SU-DHL-6 (cell line): ENCODE measurements around the gene TTC27.

ENCODE experiments used
- H2AFZ ChIP-seq: fragments of 200-600 bp; sonication (generic); 2 replicates; pipeline ENCODE4 v1.6.1; 2014; ENCODE audit warnings: low read depth, mild to moderate bottlenecking, moderate library complexity, mixed read lengths, antibody characterized with exemption, low read length; ENCODE audit not compliant: severe bottlenecking
- H3F3A ChIP-seq: fragments of 200-600 bp; shearing (Covaris generic); 2 replicates; pipeline ENCODE4 v1.6.0; 2016; ENCODE audit warnings: antibody characterized with exemption, mild to moderate bottlenecking; ENCODE audit not compliant: insufficient read depth
- H3K27ac ChIP-seq: fragments of 200-600 bp; sonication (generic); 2 replicates; pipeline ENCODE4 v1.5.1; 2016; ENCODE audit warnings: low read depth, mild to moderate bottlenecking, low read length, moderate library complexity, mixed read lengths
- H3K27me3 ChIP-seq: fragments of 200-600 bp; sonication (generic), shearing (Covaris generic); 2 replicates; pipeline ENCODE4 v1.6.0; 2014; ENCODE audit warnings: mild to moderate bottlenecking, low read length
- H3K36me3 ChIP-seq: fragments of 200-600 bp; sonication (generic); 2 replicates; pipeline ENCODE4 v1.6.1; 2014; ENCODE audit warnings: mild to moderate bottlenecking, low read length, mixed read lengths
- H3K4me2 ChIP-seq: fragments of 300-600, 200-600 bp; shearing (Covaris generic), sonication (generic); 2 replicates; pipeline ENCODE4 v1.6.0; 2014; ENCODE audit warnings: low read length, low read depth, mild to moderate bottlenecking; ENCODE audit not compliant: poor library complexity, severe bottlenecking
- H3K4me3 ChIP-seq: fragments of 200-600 bp; sonication (generic); 2 replicates; pipeline ENCODE4 v1.5.1; 2014; ENCODE audit warnings: antibody characterized with exemption, low read length, mild to moderate bottlenecking, mixed read lengths; ENCODE audit not compliant: insufficient read depth, poor library complexity, severe bottlenecking
- H3K79me2 ChIP-seq: fragments of 200-600 bp; sonication (generic); 2 replicates; pipeline ENCODE4 v1.6.1; 2014; ENCODE audit warnings: mild to moderate bottlenecking, low read length, moderate library complexity; ENCODE audit not compliant: insufficient read depth
- H3K9ac ChIP-seq: fragments of 200-600 bp; sonication (generic); 2 replicates; pipeline ENCODE4 v1.7.0; 2014; ENCODE audit warnings: mild to moderate bottlenecking, low read length
- H3K9me2 ChIP-seq: fragments of 200-600 bp; sonication (generic); replicated peaks from 2 replicates; pipeline ENCODE4 v1.6.1; 2014; ENCODE audit warnings: low read length; ENCODE audit not compliant: insufficient read depth
- H3K9me3 ChIP-seq: fragments of 200-600 bp; sonication (generic); 2 replicates; pipeline ENCODE4 v1.6.1; 2014; ENCODE audit warnings: low read length, mixed read lengths; ENCODE audit not compliant: insufficient read depth
- H4K20me1 ChIP-seq: fragments of 200-600 bp; sonication (generic); 2 replicates; pipeline ENCODE4 v1.6.1; 2014; ENCODE audit warnings: low read depth, mild to moderate bottlenecking, antibody characterized with exemption, low read length, moderate library complexity, mixed read lengths
- EZH2phosphoT487 ChIP-seq: fragments of 200-600 bp; sonication (generic), shearing (Covaris generic); conservative IDR thresholded peaks from 2 replicates; pipeline ENCODE4 v1.6.1; 2018; ENCODE audit warnings: mild to moderate bottlenecking, antibody characterized with exemption, low read length, moderate library complexity, mixed read lengths
- TF ChIP-seq, protein P1 (sequence below): fragments of 200-600 bp; sonication (generic); IDR thresholded peaks from one replicate; pipeline ENCODE4 v1.5.1; 2017; ENCODE audit warnings: antibody characterized with exemption, mild to moderate bottlenecking, low read length, moderate library complexity; ENCODE audit not compliant: insufficient read depth, poor library complexity, severe bottlenecking

TTC27 gene

DNA sequence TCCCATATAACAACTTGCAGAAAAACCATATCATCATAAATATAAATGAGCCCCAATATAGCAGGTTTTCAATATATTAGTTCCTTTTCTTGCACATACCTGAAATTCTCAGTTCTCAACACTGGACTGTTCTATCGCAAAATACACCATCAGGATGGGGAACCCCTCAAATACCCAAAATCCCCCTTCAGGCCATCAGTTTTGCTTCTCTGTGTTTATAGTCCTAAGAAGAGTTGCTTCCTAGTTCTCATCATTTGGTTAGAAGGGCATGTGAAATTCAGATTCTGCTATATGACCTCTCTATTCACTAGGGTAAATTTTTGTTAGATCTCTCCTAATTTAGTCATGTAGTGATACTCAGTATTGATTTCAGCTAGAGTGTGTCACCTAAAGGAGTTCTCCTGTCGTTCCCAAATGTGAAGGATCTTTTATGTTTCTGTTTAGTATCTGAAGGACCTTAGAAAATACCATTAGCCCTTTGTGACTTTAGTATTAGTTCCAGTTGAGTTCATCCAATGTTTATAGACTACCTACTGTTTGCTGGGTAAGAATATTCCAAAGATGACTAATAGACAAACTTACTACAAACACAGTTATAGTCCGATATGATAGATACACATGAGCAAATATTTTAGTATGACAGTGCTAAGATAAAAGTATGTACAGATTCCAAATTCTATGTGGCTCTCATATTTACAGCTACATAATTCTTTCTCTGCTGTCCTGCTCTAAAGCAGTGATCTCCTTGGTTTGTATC is 115.8 kb downstream of the TTC27 start:
- no peak overlapping the region for H3K27ac ChIP-seq
- H3K9me2 ChIP-seq: no peaks in the 10 kb centered on the region
- no peak overlapping the region for H2AFZ ChIP-seq
- no peaks in the 10 kb centered on the region for H3K9me3 ChIP-seq
- TF ChIP-seq, protein P1, sequence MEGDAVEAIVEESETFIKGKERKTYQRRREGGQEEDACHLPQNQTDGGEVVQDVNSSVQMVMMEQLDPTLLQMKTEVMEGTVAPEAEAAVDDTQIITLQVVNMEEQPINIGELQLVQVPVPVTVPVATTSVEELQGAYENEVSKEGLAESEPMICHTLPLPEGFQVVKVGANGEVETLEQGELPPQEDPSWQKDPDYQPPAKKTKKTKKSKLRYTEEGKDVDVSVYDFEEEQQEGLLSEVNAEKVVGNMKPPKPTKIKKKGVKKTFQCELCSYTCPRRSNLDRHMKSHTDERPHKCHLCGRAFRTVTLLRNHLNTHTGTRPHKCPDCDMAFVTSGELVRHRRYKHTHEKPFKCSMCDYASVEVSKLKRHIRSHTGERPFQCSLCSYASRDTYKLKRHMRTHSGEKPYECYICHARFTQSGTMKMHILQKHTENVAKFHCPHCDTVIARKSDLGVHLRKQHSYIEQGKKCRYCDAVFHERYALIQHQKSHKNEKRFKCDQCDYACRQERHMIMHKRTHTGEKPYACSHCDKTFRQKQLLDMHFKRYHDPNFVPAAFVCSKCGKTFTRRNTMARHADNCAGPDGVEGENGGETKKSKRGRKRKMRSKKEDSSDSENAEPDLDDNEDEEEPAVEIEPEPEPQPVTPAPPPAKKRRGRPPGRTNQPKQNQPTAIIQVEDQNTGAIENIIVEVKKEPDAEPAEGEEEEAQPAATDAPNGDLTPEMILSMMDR: no peak
- no peak for TF ChIP-seq EZH2phosphoT487
- H3K36me3 ChIP-seq: 0 out of 2 replicates have a peak, but pooled peaks cover 3% of the 10 kb centered on the region
- H3K4me2 ChIP-seq: no peak overlapping the region
- H3K79me2 ChIP-seq: no peaks in the 10 kb centered on the region
- no peaks in the 10 kb centered on the region for H4K20me1 ChIP-seq
- no peak overlapping the region for H3K4me3 ChIP-seq
- no peaks in the 10 kb centered on the region for H3K27me3 ChIP-seq
- 0 out of 2 replicates have a peak, but pooled peaks cover 3% of the 10 kb centered on the region for H3F3A ChIP-seq
- no peak overlapping the region for H3K9ac ChIP-seq

DNA sequence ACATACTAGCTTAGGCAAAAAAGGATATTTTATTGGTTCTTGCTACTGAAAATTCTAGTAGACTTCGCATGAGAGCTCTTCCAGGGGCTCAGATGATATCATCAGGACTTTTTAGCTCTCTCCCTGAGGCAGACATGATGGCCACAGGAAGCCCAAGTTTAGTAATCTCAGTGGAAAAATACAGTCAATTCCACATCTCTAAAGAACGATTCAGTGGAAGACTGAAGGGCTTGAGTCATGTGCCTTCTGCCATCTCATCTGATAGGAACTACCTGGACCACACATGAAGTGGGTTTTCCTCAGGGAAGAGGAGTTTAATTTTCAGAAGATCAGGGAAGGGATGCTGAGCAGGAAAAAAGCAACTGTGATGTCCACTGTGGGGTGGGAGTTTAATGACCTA is 117.3 kb downstream of the TTC27 start:
- no peaks in the 10 kb centered on the region for H3K9me3 ChIP-seq
- H3F3A ChIP-seq: 0 out of 2 replicates have a peak, but pooled peaks cover 3% of the 10 kb centered on the region
- H3K4me3 ChIP-seq: no peak overlapping the region
- TF ChIP-seq, protein P1: no peak
- no peak overlapping the region for H3K4me2 ChIP-seq
- H3K27ac ChIP-seq: no peak overlapping the region
- no peak overlapping the region for H3K9ac ChIP-seq
- H3K9me2 ChIP-seq: no peaks in the 10 kb centered on the region
- H3K27me3 ChIP-seq: no peaks in the 10 kb centered on the region
- H3K36me3 ChIP-seq: peaks cover 8% of the 10 kb centered on the region; the same call in 1 of the 2 replicates
- no peaks in the 10 kb centered on the region for H4K20me1 ChIP-seq
- H3K79me2 ChIP-seq: no peaks in the 10 kb centered on the region
- no peak overlapping the region for H2AFZ ChIP-seq

- TF ChIP-seq, protein P1: no peak
- no peak for TF ChIP-seq EZH2phosphoT487
- Histone ChIP-seq H2AFZ (no peak overlapping the region), H3K4me3 (no peak overlapping the region), H3K36me3 (peaks cover 8% of the 10 kb centered on the region; the same call in 1 of the 2 replicates), H3K27me3 (no peaks in the 10 kb centered on the region), H3K79me2 (no peaks in the 10 kb centered on the region), H3K9me3 (no peaks in the 10 kb centered on the region), H3F3A (0 out of 2 replicates have a peak, but pooled peaks cover 3% of the 10 kb centered on the region), H3K4me2 (no peak overlapping the region), H4K20me1 (no peaks in the 10 kb centered on the region), H3K9ac (no peak overlapping the region), H3K27ac (no peak overlapping the region), H3K9me2 (no peaks in the 10 kb centered on the region)
These were observed 117.8 kb downstream of the TTC27 start for GRCh38 chr2:32745675-32746074.
